HG03521 (cell line): ENCODE results near the gene KCNH8.

ENCODE experiments used
- ATAC-seq: cut with Tn5 transposase; IDR thresholded peaks from one replicate; pipeline ENCODE4 v1.9.1; 2021; ENCODE audit warnings: mild to moderate bottlenecking, moderate library complexity; ENCODE audit not compliant: unreplicated experiment

Gene KCNH8

GRCh38 chr3:19348941-19349564 is 200.7 kb downstream of the KCNH8 start:
- ATAC-seq, result peak; percentile 64

GRCh38 chr3:19357947-19358346 is 209.6 kb downstream of the KCNH8 start:
- no peak for ATAC-seq

GRCh38 chr3:19363071-19363470 is 214.8 kb downstream of the KCNH8 start:
- ATAC-seq, result no peak

- no peak for ATAC-seq
Observed at GRCh38 chr3:19364148-19364547, 215.8 kb downstream of the KCNH8 start.

GRCh38 chr3:19365471-19365870 is 217.2 kb downstream of the KCNH8 start:
- ATAC-seq, result no peak

- ATAC-seq, result no peak
Observed at GRCh38 chr3:19384868-19385267, 236.6 kb downstream of the KCNH8 start.

- no peak for ATAC-seq
Observed at GRCh38 chr3:19392150-19392549, 243.8 kb downstream of the KCNH8 start.

- no peak for ATAC-seq
Observed at GRCh38 chr3:19394946-19395345, 246.6 kb downstream of the KCNH8 start.

GRCh38 chr3:19396726-19397125 is 248.4 kb downstream of the KCNH8 start:
- no peak for ATAC-seq

GRCh38 chr3:19399356-19399755 is 251.0 kb downstream of the KCNH8 start:
- ATAC-seq, result no peak

- no peak for ATAC-seq
Observed at GRCh38 chr3:19399836-19400235, 251.5 kb downstream of the KCNH8 start.

GRCh38 chr3:19420159-19420558 is 271.8 kb downstream of the KCNH8 start:
- ATAC-seq, result no peak

- no peak for ATAC-seq
Observed at GRCh38 chr3:19425825-19426224, 277.5 kb downstream of the KCNH8 start.

GRCh38 chr3:19427422-19428149 is 279.3 kb downstream of the KCNH8 start:
- no peak for ATAC-seq

GRCh38 chr3:19428729-19429128 is 280.4 kb downstream of the KCNH8 start:
- ATAC-seq, result no peak

GRCh38 chr3:19432669-19433068 is 284.4 kb downstream of the KCNH8 start:
- ATAC-seq, result no peak

- no peak for ATAC-seq
Observed at GRCh38 chr3:19436746-19437145, 288.4 kb downstream of the KCNH8 start.

- ATAC-seq, result no peak
Observed at GRCh38 chr3:19439944-19440343, 291.6 kb downstream of the KCNH8 start.

- no peak for ATAC-seq
Observed at GRCh38 chr3:19446138-19446537, 297.8 kb downstream of the KCNH8 start.

- no peak for ATAC-seq
Observed at GRCh38 chr3:19446687-19447086, 298.4 kb downstream of the KCNH8 start.

GRCh38 chr3:19455546-19455945 is 307.2 kb downstream of the KCNH8 start:
- no peak for ATAC-seq

- ATAC-seq, result no peak
Observed at GRCh38 chr3:19456738-19457137, 308.4 kb downstream of the KCNH8 start.

- no peak for ATAC-seq
Observed at GRCh38 chr3:19457449-19457848, 309.1 kb downstream of the KCNH8 start.
